ENCODE data around the gene TMEM217. TPM values are rescaled to one million over a fixed set of nuclear protein-coding genes. Genes with fewer than 3 reads are reported as not detected.
"Not testable (repeated sequence)": the region's sequence is repeated elsewhere in the genome, so short reads cannot be mapped to it uniquely, and the experiment has no call there.

TMEM217 gene
- total RNA-seq, 2 donors from 2014 or later, result 0.95 to 1.6 TPM

DNA sequence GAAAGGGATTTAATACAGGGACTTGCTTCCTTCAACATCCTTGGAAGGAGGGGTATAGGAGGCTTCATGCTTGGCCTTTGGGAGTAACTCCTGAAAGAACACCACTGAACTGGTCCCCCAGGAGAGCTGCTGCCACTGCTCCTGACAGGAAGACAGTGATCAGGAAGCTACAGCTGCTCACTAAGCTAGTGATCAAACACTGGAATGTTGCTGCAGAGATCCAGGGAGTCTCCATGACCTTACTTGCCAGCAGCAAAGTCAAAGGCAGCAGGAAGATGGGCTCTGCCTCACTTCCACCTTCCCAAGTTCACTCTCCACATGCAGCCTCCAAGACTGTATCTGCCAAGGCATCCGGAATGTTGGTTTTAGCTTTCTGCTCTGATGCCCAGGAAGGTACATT lies 56.2 kb downstream of the TMEM217 start:
- H3K27me3 Mint-ChIP-seq (ENCODE audit: insufficient read depth), result no peaks in the 10 kb centered on the region
- Histone ChIP-seq H3K4me3 (ENCODE audit: low read length) (no peak overlapping the region), H3K4me1 (ENCODE audit: control insufficient read depth, insufficient read depth, low read length) (no peaks in the 10 kb centered on the region), H3K36me3 (ENCODE audit: control insufficient read depth, insufficient read depth, low read length) (no peaks in the 10 kb centered on the region), H3K27me3 (ENCODE audit: control insufficient read depth, insufficient read depth, low read length, poor library complexity, severe bottlenecking) (no peaks in the 10 kb centered on the region), H3K9me3 (ENCODE audit: control insufficient read depth, low read length) (no peaks in the 10 kb centered on the region), H3K9ac (ENCODE audit: extremely low read depth, low read length, poor library complexity, severe bottlenecking) (no peak overlapping the region), H3K27ac (ENCODE audit: low read depth, low read length) (no peak overlapping the region)
- no peaks in the 10 kb centered on the region for H3K36me3 Mint-ChIP-seq (ENCODE audit: low read depth)
- DNase-seq, result no peak
- no peaks in the 10 kb centered on the region for H3K4me1 Mint-ChIP-seq
- 76 to 86% methylated on average over 1 of the region's 1 CpG for WGBS, 2 experiments (ENCODE audit: insufficient coverage in 1 of 2, insufficient read length in 1 of 2)
- no peaks in the 10 kb centered on the region for H3K9me3 Mint-ChIP-seq
- no peak overlapping the region for H3K27ac Mint-ChIP-seq
- TF ChIP-seq, protein P1, sequence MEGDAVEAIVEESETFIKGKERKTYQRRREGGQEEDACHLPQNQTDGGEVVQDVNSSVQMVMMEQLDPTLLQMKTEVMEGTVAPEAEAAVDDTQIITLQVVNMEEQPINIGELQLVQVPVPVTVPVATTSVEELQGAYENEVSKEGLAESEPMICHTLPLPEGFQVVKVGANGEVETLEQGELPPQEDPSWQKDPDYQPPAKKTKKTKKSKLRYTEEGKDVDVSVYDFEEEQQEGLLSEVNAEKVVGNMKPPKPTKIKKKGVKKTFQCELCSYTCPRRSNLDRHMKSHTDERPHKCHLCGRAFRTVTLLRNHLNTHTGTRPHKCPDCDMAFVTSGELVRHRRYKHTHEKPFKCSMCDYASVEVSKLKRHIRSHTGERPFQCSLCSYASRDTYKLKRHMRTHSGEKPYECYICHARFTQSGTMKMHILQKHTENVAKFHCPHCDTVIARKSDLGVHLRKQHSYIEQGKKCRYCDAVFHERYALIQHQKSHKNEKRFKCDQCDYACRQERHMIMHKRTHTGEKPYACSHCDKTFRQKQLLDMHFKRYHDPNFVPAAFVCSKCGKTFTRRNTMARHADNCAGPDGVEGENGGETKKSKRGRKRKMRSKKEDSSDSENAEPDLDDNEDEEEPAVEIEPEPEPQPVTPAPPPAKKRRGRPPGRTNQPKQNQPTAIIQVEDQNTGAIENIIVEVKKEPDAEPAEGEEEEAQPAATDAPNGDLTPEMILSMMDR (conservative IDR thresholded peaks at IDR 0.05), result no peak
- H3K4me3 Mint-ChIP-seq, result no peak overlapping the region

DNA sequence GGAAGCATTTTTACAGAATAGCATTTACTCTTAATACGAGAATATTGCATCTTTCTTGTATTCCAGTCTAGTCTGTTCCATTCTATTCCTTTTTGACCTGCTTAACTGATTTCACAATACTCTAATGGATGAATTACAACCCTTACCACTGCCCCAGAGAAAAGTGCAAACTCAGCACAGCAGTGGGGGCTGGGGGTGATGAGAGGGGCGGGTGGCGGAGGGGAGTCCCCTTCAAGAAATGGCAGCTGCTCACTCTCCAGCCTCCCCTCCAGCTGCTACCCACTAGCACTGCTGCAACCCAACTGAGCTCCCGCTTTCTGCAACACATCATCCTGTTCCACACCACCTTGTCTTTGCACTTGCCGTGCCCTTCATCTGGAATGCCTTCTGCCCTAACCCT lies 57.9 kb downstream of the TMEM217 start:
- no peak for DNase-seq
- H3K27ac Mint-ChIP-seq, result no peak overlapping the region
- H3K36me3 Mint-ChIP-seq (ENCODE audit: low read depth), result no peaks in the 10 kb centered on the region
- no peak overlapping the region for H3K4me3 ChIP-seq (ENCODE audit: low read length)
- no peak overlapping the region for H3K27ac ChIP-seq (ENCODE audit: low read depth, low read length)
- no peaks in the 10 kb centered on the region for H3K4me1 ChIP-seq (ENCODE audit: control insufficient read depth, insufficient read depth, low read length)
- no peak overlapping the region for H3K4me3 Mint-ChIP-seq
- TF ChIP-seq, protein P1 (conservative IDR thresholded peaks at IDR 0.05), result no peak
- H3K4me1 Mint-ChIP-seq, result no peaks in the 10 kb centered on the region
- H3K27me3 Mint-ChIP-seq (ENCODE audit: insufficient read depth), result no peaks in the 10 kb centered on the region
- H3K9ac ChIP-seq (ENCODE audit: extremely low read depth, low read length, poor library complexity, severe bottlenecking), result no peak overlapping the region
- no peaks in the 10 kb centered on the region for H3K9me3 Mint-ChIP-seq
- no peaks in the 10 kb centered on the region for H3K9me3 ChIP-seq (ENCODE audit: control insufficient read depth, low read length)
- no peaks in the 10 kb centered on the region for H3K27me3 ChIP-seq (ENCODE audit: control insufficient read depth, insufficient read depth, low read length, poor library complexity, severe bottlenecking)
- no peaks in the 10 kb centered on the region for H3K36me3 ChIP-seq (ENCODE audit: control insufficient read depth, insufficient read depth, low read length)
- 94 to 95% methylated on average over 3 to 5 of the region's 5 CpGs for whole genome bisulfite sequencing, 2 experiments (ENCODE audit: insufficient coverage in 1 of 2, insufficient read length in 1 of 2)

DNA sequence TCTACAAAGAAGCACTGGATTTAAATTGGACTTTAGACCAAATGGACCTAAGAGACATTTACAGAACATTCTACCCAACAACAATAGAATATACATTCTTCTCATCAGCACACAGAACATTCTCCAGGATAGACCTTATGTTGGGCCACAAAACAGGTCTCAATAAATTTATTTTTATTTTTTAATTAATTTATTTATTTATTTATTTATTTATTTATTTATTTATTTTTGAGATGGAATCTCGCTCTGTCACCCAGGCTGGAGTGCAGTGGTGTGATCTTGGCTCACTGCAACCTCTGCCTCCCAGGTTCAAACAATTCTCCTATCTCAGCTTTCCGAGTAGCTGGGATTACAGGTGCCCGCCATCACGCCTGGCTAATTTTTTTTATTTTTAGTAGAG lies 61.5 kb downstream of the TMEM217 start:
- not testable (repeated sequence) for H3K9me3 ChIP-seq (ENCODE audit: control insufficient read depth, low read length); H3K4me1 Mint-ChIP-seq; H3K36me3 Mint-ChIP-seq (ENCODE audit: low read depth); H3K9me3 Mint-ChIP-seq; H3K27ac ChIP-seq (ENCODE audit: low read depth, low read length); DNase-seq; H3K36me3 ChIP-seq (ENCODE audit: control insufficient read depth, insufficient read depth, low read length); H3K4me1 ChIP-seq (ENCODE audit: control insufficient read depth, insufficient read depth, low read length); H3K27me3 ChIP-seq (ENCODE audit: control insufficient read depth, insufficient read depth, low read length, poor library complexity, severe bottlenecking); H3K4me3 Mint-ChIP-seq; H3K27ac Mint-ChIP-seq; H3K4me3 ChIP-seq (ENCODE audit: low read length); H3K27me3 Mint-ChIP-seq (ENCODE audit: insufficient read depth); H3K9ac ChIP-seq (ENCODE audit: extremely low read depth, low read length, poor library complexity, severe bottlenecking)
- 80 to 92% methylated on average over 1 to 4 of the region's 4 CpGs for WGBS, 2 experiments (ENCODE audit: insufficient coverage in 1 of 2, insufficient read length in 1 of 2)

DNA sequence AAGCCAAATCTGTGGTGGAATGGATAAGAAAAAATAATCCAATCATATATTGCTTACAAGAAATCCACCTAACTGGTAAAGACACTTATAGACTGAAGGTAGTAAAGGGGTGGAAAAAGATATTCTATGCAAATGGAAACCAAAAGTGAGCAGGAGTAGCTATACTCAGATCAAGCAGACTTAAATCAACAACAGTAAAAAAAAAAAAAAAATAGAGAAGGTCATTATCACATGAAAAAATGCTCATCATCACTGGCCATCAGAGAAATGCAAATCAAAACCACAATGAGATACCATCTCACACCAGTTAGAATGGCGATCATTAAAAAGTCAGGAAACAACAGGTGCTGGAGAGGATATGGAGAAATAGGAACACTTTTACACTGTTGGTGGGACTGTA lies 63.1 kb downstream of the TMEM217 start:
- no CpG with 5 or more reads among the region's 1 CpG for WGBS, 2 experiments (ENCODE audit: insufficient coverage in 1 of 2, insufficient read length in 1 of 2)
- not testable (repeated sequence) for H3K36me3 Mint-ChIP-seq (ENCODE audit: low read depth); H3K4me1 Mint-ChIP-seq; H3K27ac ChIP-seq (ENCODE audit: low read depth, low read length); H3K4me3 ChIP-seq (ENCODE audit: low read length); H3K9me3 Mint-ChIP-seq; H3K27me3 Mint-ChIP-seq (ENCODE audit: insufficient read depth); H3K36me3 ChIP-seq (ENCODE audit: control insufficient read depth, insufficient read depth, low read length); H3K9ac ChIP-seq (ENCODE audit: extremely low read depth, low read length, poor library complexity, severe bottlenecking); H3K27me3 ChIP-seq (ENCODE audit: control insufficient read depth, insufficient read depth, low read length, poor library complexity, severe bottlenecking); H3K9me3 ChIP-seq (ENCODE audit: control insufficient read depth, low read length); H3K27ac Mint-ChIP-seq; DNase-seq; H3K4me1 ChIP-seq (ENCODE audit: control insufficient read depth, insufficient read depth, low read length); H3K4me3 Mint-ChIP-seq
